ENCODE data around the gene ELAVL3.
"Not testable (repeated sequence)": the region's sequence is repeated elsewhere in the genome, so short reads cannot be mapped to it uniquely, and the experiment has no call there.

ELAVL3 gene

GRCh38 chr19:11486661-11487503 is 6.0 kb upstream of the ELAVL3 start:
- no peak for DNase-seq

- DNase-seq, result no peak
These were observed 4.5 kb upstream of the ELAVL3 start for GRCh38 chr19:11485245-11485837.

- no peak for DNase-seq
These were observed 2.7 kb upstream of the ELAVL3 start for GRCh38 chr19:11483366-11484111.

GRCh38 chr19:11482384-11483050 is 1.7 kb upstream of the ELAVL3 start:
- peak in 54 of 56 donors; percentile 57 to 98 (median 85) for DNase-seq

- peak; percentile 71 to 98 (median 94) for DNase-seq
These were observed 913 bp upstream of the ELAVL3 start for GRCh38 chr19:11481534-11482383.

GRCh38 chr19:11479898-11480714 is 740 bp downstream of the ELAVL3 start:
- DNase-seq, result peak in 36 of 56 donors; percentile 9 to 68 (median 40)

GRCh38 chr19:11479090-11479897 is 1.6 kb downstream of the ELAVL3 start:
- peak in 50 of 56 donors; percentile 9 to 88 (median 66) for DNase-seq

- peak in 32 of 56 donors; percentile 9 to 68 (median 24) for DNase-seq
These were observed 2.4 kb downstream of the ELAVL3 start for GRCh38 chr19:11478167-11479089.

- no peak for DNase-seq
These were observed 5.0 kb downstream of the ELAVL3 start for GRCh38 chr19:11475861-11476260.

GRCh38 chr19:11475343-11475742 is 5.5 kb downstream of the ELAVL3 start:
- DNase-seq, result not testable (repeated sequence)

- DNase-seq, result no peak
These were observed 7.1 kb downstream of the ELAVL3 start for GRCh38 chr19:11473725-11474124.

GRCh38 chr19:11468266-11468845 is 12.5 kb downstream of the ELAVL3 start:
- not testable (repeated sequence) for DNase-seq

- DNase-seq, result no peak
These were observed 15.2 kb downstream of the ELAVL3 start for GRCh38 chr19:11465600-11465999.

- DNase-seq, result no peak
These were observed 16.2 kb downstream of the ELAVL3 start for GRCh38 chr19:11464333-11465265.

- peak in 1 of 56 donors; percentile 28 for DNase-seq
These were observed 17.5 kb downstream of the ELAVL3 start for GRCh38 chr19:11463391-11463790.

GRCh38 chr19:11461453-11461852 is 19.4 kb downstream of the ELAVL3 start:
- no peak for DNase-seq

Measured in nucleus accumbens (tissue), 56 donors.